Medulla oblongata (tissue), 1 donor: ENCODE data around the gene HTT.
"Not testable (repeated sequence)": the region's sequence is repeated elsewhere in the genome, so short reads cannot be mapped to it uniquely, and the experiment has no call there.

ENCODE experiments used
- DNase-seq: peaks from one replicate; pipeline ENCODE4 v3.0.0-alpha.2; 2015; ENCODE audit errors: extremely low spot score

HTT gene

GRCh38 chr4:3046162-3046561 lies 28.3 kb upstream of the HTT start:
- no peak for DNase-seq

DNA sequence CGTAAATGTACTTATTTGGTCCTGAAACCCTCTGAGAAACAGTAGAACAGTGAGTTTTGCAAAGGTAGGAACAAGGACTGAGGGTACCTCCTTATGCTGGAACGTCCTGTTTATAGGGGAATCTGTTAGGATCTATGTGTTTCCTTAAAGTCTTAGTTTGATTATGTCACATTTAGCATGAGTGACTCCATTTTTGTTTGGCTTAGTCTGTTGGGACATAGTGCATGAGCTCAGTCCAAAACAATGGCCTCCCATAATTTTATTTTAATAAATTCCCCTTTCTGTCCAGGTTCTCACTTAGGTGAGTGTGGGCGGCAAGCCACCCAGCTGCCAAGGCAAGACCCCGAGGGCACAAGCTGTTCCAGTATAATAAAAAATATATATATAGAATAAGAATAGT lies 27.9 kb upstream of the HTT start:
- no peak for DNase-seq

- DNase-seq, result peak; percentile 77
These were observed 26.8 kb upstream of the HTT start for GRCh38 chr4:3047464-3048286.

DNA sequence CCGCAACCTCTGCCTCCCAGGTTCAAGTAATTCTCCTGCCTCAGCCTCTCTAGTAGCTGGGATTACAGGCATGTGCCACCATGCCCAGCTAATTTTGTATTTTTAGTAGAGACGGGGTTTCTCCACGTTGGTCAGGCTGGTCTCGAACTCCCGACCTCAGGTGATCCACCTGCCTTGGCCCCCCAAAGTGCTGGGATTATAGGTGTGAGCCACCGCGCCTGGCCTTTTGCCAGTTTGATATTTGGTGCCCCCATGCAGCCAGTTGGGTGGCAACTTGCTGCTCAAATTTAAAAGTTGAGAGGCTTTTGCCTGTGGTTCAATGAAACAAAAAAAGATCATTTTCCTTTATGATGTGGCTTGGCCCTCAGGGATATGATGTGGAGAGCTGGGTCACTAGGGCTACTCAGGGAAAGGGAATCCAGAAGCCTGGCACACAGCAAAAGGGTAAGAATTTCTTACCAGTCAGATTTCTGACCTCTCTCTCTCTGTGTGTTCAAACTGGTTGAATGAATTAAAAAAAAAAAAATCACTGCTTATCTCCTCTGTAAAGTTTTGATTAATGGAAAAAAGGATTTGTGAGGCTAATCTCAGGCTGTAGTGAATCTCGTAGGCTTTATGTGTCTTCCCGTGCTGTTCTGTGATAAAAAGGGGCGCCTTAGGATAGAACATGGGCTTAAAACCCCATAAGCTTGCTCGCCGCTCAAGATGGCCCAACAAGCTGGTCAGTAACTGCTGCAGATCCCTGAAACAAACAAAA lies 23.2 kb upstream of the HTT start:
- DNase-seq, result not testable (repeated sequence)

GRCh38 chr4:3054169-3054759 lies 20.2 kb upstream of the HTT start:
- DNase-seq, result no peak

DNA sequence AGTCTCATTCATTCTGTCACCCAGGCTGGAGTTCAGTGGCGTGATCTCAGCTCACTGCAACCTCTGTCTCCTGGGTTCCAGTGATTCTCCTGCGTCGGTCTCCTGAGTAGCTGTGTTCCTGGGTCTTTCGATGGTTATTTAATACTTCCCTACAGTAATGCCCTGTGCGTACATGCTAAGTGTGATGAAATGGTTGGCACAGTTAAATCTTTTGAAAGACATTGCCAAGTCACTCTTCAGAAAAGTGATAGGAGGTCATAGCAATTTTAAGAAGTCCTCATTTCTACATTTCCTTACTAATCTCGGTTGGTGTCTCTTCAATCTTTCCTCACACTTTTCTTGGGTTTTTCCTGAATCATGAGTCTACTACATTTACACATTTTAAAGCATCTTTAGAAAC lies 14.5 kb upstream of the HTT start:
- DNase-seq, result no peak

DNA sequence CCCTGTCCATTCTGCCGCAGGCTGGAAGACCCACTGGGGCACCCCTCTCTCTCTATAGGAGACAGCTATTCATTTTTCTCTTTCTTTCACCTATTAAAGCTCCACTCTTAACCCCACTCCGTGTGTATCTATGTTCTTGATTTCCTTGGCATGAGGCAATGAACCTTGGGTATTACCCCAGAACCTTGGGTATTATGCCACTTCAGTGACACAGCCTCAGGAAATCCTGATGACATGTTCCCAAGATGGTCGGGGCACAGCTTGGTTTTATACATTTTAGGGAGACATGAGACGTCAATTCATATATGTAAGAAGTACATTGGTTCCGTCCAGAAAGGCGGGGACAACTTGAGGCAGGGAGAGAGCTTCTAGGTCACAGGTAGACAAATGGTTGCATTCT lies 13.5 kb upstream of the HTT start:
- no peak for DNase-seq

DNA sequence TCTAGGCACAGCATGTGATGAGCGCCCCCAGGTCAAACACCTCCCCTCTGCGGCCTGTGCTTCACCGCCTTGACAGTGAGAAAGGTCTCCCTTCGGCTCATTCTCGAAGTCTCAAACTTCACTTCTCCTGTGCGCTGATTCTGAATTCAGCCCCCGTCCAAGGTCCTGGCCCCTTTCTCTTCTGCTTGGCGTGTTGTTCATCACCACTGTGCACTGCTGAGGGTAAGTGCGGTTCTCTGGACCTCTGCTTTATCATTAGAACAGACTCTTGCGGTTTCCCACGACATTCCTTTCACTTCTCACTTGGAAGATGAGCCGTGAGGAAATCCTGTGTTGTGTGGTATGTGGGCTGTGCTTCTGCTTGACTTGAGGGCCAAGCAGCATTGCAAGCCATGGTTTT lies 12.0 kb upstream of the HTT start:
- no peak for DNase-seq

DNA sequence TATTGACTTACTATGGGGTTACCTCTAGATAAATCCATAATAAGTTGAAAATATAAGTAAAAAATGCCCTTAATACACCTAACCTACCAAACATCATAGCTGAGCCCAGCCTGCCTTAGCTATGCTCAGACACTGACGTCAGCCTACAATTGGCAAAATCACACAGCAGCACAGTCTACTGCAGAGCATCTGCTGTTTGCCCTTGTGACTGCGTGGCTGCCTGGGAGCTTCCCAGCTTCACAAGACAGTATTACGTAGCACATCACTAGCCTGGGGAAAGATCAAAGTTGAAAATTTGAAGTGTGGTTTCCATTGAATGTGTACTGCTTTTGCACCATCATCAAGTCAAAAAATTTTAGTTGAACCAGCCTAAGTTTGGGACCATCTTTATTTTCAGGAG lies 8.9 kb upstream of the HTT start:
- no peak for DNase-seq

GRCh38 chr4:3066836-3067400 lies 7.6 kb upstream of the HTT start:
- peak; percentile 38 for DNase-seq

DNA sequence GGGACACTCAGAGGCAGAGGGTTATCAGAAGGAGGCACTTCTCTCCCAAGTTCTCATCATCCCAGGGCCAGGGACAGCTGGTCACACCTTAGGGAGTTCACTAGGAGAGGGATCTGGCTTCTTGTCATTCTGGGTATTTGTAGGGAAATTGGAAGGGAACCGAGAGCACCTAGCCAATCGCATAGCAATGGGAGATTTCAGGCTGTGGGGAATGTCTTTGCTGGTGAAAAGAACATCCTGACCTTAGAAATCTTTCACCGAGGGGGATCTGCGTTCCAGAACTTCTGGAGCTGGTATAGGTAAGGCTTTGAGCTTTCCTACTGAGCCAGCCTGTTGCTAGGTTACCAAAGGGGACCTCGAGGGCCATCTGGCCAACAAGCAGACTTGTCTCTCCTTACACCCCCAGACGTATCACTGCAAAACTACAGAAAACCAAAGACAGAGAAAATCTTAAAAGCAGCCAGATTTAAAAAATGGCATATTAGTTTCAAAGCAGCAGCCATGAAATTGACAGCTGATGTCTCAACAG lies 6.9 kb upstream of the HTT start:
- no peak for DNase-seq

DNA sequence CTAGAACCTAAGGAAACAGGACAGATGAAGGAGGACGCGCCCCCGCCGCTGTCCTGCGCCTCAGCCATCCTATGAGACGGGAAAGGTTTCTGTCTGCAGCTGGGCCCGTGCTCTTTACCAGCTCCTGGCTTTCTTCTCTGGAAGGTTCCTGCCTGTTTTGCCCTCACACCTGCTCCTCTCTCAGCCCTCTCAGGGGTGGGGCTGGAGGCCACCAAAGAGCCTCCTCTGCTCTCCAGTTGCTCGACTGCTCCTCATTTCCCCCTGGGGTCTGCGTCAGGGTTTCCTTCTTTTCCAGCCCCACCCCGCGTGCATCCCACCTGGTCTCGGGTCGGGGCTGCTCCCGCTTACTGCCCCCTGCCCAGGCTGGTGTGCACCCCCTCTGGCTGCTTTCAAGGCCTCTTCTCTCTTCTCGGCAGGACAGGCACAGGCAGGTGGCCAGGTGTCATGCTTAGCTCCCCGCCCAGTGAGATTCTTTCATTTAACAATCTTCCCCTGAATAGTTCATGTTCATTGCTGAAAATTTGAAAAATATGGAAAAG lies 4.8 kb upstream of the HTT start:
- DNase-seq, result no peak

GRCh38 chr4:3070709-3071500 lies 3.6 kb upstream of the HTT start:
- DNase-seq, result no peak

DNA sequence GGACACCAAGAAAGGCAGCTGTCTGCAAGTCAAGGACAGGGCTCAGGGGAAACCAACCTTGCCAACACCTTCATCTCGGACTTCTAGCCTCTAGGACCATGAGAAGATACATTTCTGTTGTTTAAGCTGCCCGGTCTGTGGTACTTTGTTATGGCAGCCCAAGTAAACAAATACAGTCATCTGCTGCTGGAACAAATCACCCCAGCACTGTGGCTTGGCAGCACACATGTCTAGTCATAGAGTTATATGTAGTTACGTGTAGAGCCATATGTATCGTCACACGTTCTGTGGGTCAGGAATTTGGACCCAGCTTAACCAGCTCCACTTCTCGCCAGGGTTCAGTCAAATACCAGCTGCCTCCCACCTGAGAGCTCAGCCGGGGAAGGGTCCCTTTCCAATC lies 2.7 kb upstream of the HTT start:
- DNase-seq, result no peak

- DNase-seq, result no peak
These were observed 1.1 kb upstream of the HTT start for GRCh38 chr4:3073158-3074077.

- DNase-seq, result peak; percentile 59
These were observed 568 bp downstream of the HTT start for GRCh38 chr4:3074846-3075651.

DNA sequence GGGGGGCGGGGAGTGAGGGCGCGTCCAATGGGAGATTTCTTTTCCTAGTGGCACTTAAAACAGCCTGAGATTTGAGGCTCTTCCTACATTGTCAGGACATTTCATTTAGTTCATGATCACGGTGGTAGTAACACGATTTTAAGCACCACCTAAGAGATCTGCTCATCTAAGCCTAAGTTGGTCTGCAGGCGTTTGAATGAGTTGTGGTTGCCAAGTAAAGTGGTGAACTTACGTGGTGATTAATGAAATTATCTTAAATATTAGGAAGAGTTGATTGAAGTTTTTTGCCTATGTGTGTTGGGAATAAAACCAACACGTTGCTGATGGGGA lies 1.1 kb downstream of the HTT start:
- no peak for DNase-seq

GRCh38 chr4:3077796-3078195 lies 3.3 kb downstream of the HTT start:
- no peak for DNase-seq

DNA sequence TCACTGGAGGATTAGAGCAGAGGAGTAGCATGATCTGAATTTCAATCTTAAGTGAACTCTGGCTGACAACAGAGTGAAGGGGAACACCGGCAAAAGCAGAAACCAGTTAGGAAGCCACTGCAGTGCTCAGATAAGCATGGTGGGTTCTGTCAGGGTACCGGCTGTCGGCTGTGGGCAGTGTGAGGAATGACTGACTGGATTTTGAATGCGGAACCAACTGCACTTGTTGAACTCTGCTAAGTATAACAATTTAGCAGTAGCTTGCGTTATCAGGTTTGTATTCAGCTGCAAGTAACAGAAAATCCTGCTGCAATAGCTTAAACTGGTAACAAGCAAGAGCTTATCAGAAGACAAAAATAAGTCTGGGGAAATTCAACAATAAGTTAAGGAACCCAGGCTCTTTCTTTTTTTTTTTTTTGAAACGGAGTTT lies 5.2 kb downstream of the HTT start:
- DNase-seq, result no peak
